ENCODE measurements around the gene GPR45.

DNA sequence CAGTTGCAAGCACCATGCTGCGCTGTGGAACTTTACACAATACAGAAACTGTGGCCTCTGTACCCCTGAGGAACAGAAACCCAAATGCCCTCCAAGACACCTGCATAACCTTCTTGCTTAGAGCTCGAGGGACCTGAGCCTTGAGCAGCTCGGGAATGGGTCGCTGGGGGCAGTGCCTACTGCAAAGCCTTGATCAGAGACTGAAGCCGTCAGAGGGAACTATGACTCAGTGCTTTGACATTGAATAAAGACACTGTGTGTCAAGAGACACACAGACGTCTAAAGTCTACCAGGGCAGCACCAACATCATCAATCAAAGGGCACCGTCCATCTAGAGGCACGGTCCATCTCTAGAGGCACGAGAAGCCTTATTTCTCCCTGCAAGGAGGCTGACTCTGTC, 30.6 kb downstream of the GPR45 start:
- TF ChIP-seq FOXM1 (IDR thresholded peaks at IDR 0.05; ENCODE audit: borderline replicate concordance, low read depth) (no peak), RAD21 (IDR thresholded peaks at IDR 0.05; ENCODE audit: low read depth) (no peak), CEBPB (IDR thresholded peaks at IDR 0.05) (no peak), TAF1 (IDR thresholded peaks at IDR 0.05; ENCODE audit: low read depth) (no peak), CREB1 (IDR thresholded peaks at IDR 0.05; ENCODE audit: low read depth) (no peak), TEAD4 (IDR thresholded peaks at IDR 0.05) (no peak), NFIC (IDR thresholded peaks at IDR 0.05) (no peak)
